Upper lobe of left lung (tissue), 4 donors: ENCODE results near the gene EDN2.

Experiments
- EP300 ChIP-seq, 4 donors: sonication (generic); formaldehyde crosslinking; IDR thresholded peaks; one replicate each; pipeline ENCODE4 v1.5.1; 2017; ENCODE audit warnings: antibody characterized with exemption in 4 of 4, control low read depth in 2 of 4
- POLR2A ChIP-seq, 4 donors: fragments of 450-650 bp; IDR thresholded peaks; one replicate each; pipeline ENCODE4 v1.5.1; 2016 to 2017; ENCODE audit warnings: antibody characterized with exemption in 4 of 4, mild to moderate bottlenecking in 2 of 4
- POLR2AphosphoS5 ChIP-seq, 2 donors: sonication (generic); formaldehyde crosslinking; IDR thresholded peaks; one replicate each; pipeline ENCODE4 v1.5.1; 2017; ENCODE audit warnings: antibody characterized with exemption in 2 of 2
- TF ChIP-seq, protein P1 (sequence below), 6 experiments: fragments of 450-650 bp in 4 of 6; fragments of 200-600 bp in 2 of 6; sonication (generic) in 2 of 6; IDR thresholded peaks; one replicate each; pipeline ENCODE4 v1.5.1; 2016 to 2019; ENCODE audit warnings: antibody characterized with exemption in 6 of 6

DNA sequence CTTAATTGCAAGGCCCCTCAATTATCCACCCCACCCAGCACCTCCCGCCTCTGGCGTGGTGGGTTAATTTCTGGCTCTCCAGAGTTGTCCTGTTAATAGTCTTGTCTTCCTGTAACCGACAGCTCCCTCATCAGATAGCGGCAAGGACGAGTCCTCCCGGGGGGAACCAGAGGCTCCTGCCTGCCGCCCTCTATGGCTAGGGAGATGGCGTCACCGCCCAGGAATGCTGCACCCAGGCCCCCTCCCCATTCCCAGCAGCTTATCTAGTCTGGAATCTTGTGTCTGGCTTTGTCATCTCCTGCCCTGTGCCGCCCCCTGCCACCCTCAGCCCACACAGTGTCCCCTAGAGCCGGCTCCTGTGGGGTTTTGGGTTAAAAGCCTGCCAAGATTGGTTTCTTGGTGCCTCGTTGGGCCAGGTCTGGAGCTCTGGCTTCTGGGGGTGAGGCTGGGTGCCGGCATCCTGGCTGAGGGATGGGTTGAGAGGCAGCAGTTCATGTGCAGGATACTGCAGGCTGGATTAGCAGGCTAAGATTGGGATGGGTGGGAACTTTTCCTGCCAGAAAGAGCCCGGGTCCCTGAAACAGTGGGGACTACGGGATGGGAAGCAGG is 48.8 kb downstream of the EDN2 start:
- TF ChIP-seq, protein P1, sequence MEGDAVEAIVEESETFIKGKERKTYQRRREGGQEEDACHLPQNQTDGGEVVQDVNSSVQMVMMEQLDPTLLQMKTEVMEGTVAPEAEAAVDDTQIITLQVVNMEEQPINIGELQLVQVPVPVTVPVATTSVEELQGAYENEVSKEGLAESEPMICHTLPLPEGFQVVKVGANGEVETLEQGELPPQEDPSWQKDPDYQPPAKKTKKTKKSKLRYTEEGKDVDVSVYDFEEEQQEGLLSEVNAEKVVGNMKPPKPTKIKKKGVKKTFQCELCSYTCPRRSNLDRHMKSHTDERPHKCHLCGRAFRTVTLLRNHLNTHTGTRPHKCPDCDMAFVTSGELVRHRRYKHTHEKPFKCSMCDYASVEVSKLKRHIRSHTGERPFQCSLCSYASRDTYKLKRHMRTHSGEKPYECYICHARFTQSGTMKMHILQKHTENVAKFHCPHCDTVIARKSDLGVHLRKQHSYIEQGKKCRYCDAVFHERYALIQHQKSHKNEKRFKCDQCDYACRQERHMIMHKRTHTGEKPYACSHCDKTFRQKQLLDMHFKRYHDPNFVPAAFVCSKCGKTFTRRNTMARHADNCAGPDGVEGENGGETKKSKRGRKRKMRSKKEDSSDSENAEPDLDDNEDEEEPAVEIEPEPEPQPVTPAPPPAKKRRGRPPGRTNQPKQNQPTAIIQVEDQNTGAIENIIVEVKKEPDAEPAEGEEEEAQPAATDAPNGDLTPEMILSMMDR (IDR thresholded peaks at IDR 0.05) = no peak
- TF ChIP-seq EP300 (IDR thresholded peaks at IDR 0.05) (no peak), POLR2AphosphoS5 (IDR thresholded peaks at IDR 0.05) (no peak), POLR2A (IDR thresholded peaks at IDR 0.05) (no peak)
